PFSK-1 (cell line): ENCODE results near the gene ZER1.

Experiments
- FOXP2 ChIP-seq: optimal IDR thresholded peaks from 2 replicates; pipeline ENCODE3; 2011; ENCODE audit warnings: borderline replicate concordance, control low read depth, inconsistent platforms; ENCODE audit not compliant: insufficient read depth; ENCODE audit errors: extremely low read length, extremely low read depth
- POLR2AphosphoS5 ChIP-seq: IDR thresholded peaks from 2 replicates; pipeline ENCODE4 v1.6.1; 2012; ENCODE audit warnings: low read depth, mild to moderate bottlenecking, control low read depth, low read length, moderate library complexity
- SIN3A ChIP-seq: IDR thresholded peaks from 2 replicates; pipeline ENCODE4 v1.6.1; 2012; ENCODE audit warnings: mild to moderate bottlenecking, low read length, moderate library complexity, borderline replicate concordance; ENCODE audit not compliant: insufficient read depth
- TAF1 ChIP-seq: IDR thresholded peaks from 2 replicates; pipeline ENCODE4 v1.6.1; 2012; ENCODE audit warnings: low read length, control low read depth, borderline replicate concordance; ENCODE audit not compliant: insufficient read depth
- TF ChIP-seq, protein P1 (sequence below), 2 experiments: IDR thresholded peaks; 2 replicates each; pipeline versions ENCODE4 v1.6.1 to v1.8.0; 2011 to 2012; ENCODE audit warnings: low read depth in 2 of 2, low read length in 2 of 2, control low read depth in 1 of 2, inconsistent platforms in 1 of 2, mild to moderate bottlenecking in 1 of 2, moderate library complexity in 1 of 2; ENCODE audit not compliant: insufficient read depth in 1 of 2

The ZER1 gene

DNA sequence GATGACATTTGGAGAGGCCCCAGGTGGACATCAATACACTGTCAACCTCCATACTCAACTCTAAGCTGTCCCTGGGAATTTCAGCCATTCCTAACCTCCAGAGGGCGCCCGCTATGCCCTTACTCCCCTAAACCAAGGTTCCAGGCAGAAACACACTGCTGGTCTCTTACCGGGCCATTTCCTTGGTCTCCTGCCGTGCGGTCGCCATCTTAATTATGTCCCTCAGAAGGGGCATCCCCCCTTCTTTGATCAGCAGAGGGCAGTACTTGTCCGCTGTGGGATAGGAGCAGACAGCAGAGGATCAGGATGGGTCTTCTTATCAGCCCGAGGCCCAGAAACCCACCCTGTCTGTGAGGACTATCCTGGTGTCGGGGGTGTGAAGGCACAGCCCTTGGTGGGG lies 38.5 kb downstream of the ZER1 start:
- TF ChIP-seq SIN3A (no peak), FOXP2 (no peak), TAF1 (no peak), POLR2AphosphoS5 (no peak)
- TF ChIP-seq, protein P1, sequence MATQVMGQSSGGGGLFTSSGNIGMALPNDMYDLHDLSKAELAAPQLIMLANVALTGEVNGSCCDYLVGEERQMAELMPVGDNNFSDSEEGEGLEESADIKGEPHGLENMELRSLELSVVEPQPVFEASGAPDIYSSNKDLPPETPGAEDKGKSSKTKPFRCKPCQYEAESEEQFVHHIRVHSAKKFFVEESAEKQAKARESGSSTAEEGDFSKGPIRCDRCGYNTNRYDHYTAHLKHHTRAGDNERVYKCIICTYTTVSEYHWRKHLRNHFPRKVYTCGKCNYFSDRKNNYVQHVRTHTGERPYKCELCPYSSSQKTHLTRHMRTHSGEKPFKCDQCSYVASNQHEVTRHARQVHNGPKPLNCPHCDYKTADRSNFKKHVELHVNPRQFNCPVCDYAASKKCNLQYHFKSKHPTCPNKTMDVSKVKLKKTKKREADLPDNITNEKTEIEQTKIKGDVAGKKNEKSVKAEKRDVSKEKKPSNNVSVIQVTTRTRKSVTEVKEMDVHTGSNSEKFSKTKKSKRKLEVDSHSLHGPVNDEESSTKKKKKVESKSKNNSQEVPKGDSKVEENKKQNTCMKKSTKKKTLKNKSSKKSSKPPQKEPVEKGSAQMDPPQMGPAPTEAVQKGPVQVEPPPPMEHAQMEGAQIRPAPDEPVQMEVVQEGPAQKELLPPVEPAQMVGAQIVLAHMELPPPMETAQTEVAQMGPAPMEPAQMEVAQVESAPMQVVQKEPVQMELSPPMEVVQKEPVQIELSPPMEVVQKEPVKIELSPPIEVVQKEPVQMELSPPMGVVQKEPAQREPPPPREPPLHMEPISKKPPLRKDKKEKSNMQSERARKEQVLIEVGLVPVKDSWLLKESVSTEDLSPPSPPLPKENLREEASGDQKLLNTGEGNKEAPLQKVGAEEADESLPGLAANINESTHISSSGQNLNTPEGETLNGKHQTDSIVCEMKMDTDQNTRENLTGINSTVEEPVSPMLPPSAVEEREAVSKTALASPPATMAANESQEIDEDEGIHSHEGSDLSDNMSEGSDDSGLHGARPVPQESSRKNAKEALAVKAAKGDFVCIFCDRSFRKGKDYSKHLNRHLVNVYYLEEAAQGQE (IDR thresholded peaks at IDR 0.05; ENCODE audit: insufficient read depth in 1 of 2, low read depth in 2 of 2, low read length in 2 of 2), result no peak

DNA sequence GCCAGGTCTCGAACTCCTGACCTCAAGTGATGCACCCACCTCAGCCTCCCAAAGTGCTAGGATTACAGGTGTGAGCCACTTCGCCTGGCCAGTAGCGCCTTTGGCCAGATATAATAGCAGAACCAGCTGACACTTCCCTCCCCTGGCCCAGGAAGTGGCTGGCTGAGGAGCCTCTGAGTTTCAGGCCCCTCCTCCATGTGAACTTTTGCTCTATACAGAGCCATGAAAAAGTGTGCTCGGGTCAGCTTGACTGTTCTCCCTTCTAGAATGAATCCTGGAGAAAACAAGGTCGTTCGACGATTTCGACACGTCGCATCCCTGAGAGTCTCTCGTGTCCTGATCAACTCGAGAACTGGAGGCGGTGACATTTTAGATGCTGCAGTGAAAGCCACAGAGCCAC lies 39.2 kb downstream of the ZER1 start:
- TF ChIP-seq SIN3A, result no peak
- no peak for TF ChIP-seq POLR2AphosphoS5
- no peak for TF ChIP-seq FOXP2
- TF ChIP-seq, protein P1 (IDR thresholded peaks at IDR 0.05; ENCODE audit: insufficient read depth in 1 of 2, low read depth in 2 of 2, low read length in 2 of 2), result no peak
- no peak for TF ChIP-seq TAF1

- TF ChIP-seq SIN3A (no peak), TAF1 (no peak), FOXP2 (no peak), POLR2AphosphoS5 (no peak)
- TF ChIP-seq, protein P1 (IDR thresholded peaks at IDR 0.05; ENCODE audit: insufficient read depth in 1 of 2, low read depth in 2 of 2, low read length in 2 of 2), result no peak
Measured at GRCh38 chr9:128731691-128732090, 40.0 kb downstream of the ZER1 start.

DNA sequence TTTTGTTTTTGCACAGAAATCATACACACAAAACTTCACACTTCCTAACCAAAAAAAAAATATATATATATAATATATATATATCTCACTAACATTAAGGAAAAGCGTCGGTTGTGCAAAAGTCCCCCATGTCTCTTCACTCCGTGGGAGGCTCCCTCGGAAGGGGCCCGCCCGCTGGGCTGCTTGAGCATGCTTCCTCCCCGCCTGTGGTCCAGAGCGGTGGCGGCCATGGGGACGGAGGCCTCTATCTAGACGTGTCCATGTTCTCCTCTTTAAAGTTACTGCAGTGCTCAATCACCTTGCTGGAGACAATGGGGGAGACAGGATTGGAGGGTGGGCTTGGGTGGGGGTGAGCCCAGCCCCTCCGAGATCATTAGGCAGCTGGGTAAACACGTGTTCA lies 40.6 kb downstream of the ZER1 start:
- no peak for TF ChIP-seq FOXP2
- TF ChIP-seq, protein P1 (IDR thresholded peaks at IDR 0.05; ENCODE audit: insufficient read depth in 1 of 2, low read depth in 2 of 2, low read length in 2 of 2), result no peak
- no peak for TF ChIP-seq SIN3A
- no peak for TF ChIP-seq TAF1
- no peak for TF ChIP-seq POLR2AphosphoS5
